Non-pigmented ciliary epithelial cell (primary cell): ENCODE data around the gene F2RL1.
A peak's percentile ranks its signal among the peaks of the same experiment; 100 is the strongest.
"Not testable (repeated sequence)": the region's sequence is repeated elsewhere in the genome, so short reads cannot be mapped to it uniquely, and the experiment has no call there.

Experiments used
- DNase-seq: peaks from one replicate; pipeline ENCODE4 v3.0.0-alpha.2; 2010; ENCODE audit warnings: low read depth

The F2RL1 gene

DNA sequence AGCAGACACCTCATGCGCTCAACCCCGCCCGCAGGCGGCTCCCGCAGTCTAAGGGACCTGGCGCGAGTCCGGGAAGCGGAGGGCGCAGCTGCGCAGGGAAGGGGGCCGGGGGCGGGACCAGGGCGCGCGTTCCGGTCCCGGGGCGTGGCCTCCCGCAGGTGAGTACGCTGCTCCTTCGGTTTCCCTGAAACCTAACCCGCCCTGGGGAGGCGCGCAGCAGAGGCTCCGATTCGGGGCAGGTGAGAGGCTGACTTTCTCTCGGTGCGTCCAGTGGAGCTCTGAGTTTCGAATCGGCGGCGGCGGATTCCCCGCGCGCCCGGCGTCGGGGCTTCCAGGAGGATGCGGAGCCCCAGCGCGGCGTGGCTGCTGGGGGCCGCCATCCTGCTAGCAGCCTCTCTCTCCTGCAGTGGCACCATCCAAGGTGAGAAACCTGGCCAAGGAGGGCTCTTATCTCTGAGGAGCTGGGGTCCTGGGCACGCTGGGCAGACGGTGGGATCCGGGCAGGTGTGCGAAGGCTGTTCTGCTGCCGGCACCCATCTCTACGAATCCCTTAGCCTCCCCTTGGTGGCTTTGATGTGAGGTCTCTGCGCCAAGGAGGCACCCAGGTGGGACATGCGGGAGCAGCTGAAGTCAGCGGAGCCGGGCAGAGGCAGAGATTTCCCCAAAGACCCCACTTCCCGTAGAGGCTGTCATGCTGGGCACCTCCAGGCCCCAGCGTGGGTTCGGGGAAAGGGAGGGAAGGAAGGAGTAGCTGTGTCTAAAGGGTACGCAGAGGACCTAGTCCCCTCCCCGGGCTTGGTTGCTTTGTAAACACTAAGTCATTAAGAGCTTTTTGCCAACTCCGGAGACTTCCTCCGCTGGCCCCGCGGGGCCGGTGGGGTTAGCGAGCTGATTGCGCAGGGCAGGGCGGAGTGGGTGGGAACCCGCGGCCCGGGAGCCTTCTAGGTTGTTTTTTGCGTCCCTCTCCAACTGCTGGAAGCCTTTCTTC lies at the start of gene F2RL1:
TSS of gene F2RL1 (plus strand) at position 187 of the 988 bp plus-strand sequence. CDS start at position 340, 153 bp downstream.
- no peak for DNase-seq

GRCh38 chr5:76771041-76771440 lies 47.8 kb upstream of the F2RL1 start:
- DNase-seq = not testable (repeated sequence)

DNA sequence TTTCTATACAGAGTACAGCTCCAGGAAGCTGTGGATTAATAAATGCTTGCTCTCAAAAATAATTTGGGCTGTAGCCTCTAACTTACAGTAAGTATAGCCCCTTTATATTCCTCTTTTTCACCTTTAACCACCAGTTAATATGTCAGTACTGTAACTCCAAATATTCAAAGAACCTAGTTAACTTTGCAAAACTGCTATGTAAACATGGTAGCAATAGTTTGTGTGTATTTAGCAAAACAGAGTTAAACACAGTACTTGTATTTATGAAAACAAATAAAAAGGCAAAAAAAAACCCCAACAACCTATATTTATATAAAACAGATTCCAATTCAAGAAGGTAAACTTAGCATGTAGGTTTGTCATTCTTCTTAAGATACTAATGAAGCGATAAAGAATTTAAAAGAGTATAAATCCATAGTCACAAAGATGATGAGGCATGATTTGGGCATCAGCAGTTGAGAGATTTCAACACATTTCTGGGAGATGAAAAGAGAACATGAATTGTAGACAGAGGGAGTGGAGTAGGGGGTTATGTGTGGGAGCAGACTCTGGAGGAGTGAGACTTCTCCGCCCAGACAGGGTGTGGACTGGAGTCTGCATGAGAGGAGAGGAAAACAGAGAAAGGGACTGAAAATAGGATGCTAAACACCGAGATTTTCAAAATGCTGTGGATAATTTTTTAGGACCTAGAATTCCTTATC lies 47.0 kb upstream of the F2RL1 start:
- DNase-seq = no peak

- no peak for DNase-seq
These were observed 42.9 kb upstream of the F2RL1 start for GRCh38 chr5:76775921-76776320.

GRCh38 chr5:76776391-76776790 lies 42.4 kb upstream of the F2RL1 start:
- DNase-seq = no peak

GRCh38 chr5:76780616-76781015 lies 38.2 kb upstream of the F2RL1 start:
- DNase-seq = not testable (repeated sequence)

GRCh38 chr5:76781775-76782174 lies 37.1 kb upstream of the F2RL1 start:
- no peak for DNase-seq

DNA sequence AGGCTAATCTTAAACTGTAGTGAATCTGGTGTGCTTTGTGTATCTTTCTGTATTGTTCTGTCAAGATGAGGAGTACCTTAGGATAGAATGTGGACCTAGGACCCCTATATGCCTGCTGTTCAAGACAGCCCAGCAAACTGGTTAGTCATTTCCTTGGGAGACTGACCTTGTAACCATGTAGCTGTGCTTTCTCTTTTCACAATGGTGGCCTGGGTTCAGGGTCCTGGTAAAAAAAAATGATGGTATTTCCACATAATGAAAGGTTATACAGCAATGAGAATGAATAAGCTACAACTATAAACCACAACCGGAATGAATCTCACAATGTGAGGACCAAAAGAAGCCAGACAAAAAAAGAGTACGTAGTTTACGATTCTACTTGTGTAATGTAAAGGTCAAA lies 36.4 kb upstream of the F2RL1 start:
- DNase-seq = no peak

DNA sequence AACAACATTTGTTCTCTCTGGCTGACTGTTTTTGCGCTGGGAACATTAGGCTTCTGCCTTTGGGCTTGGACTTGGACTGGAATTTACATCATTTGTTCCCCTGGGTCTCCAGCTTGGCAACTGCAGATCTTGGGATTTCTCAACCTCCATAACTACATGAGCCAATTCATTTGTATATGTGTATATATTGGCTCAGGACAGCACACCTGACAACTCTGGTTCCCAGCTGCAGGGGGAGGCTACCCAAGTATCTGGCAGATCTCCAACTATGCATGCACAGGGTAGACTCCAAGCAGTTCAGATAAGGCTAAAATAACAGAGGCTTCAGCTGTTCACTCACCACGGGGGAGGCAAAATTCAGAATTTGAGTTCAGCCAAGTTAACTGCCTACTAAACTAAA lies 31.6 kb upstream of the F2RL1 start:
- DNase-seq = no peak

DNA sequence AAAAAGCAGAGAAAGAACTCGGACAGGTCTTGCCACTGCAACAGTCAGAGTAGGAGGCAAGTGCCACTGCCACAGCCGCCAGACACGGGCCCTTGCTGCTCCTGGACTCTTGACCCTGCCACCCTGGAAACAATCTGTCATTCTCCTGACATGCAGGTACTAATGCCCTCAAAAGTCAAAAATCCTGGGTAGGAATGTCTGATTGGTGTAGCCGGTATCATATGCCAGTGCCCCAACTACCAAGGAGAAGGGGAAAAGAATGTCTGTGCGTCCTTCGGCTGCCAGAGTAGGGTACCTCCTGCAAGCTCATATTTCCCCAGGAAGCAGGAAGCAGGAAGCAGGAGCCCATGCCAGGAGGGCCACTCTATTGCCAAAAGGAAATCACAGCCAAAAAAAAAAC lies 30.5 kb upstream of the F2RL1 start:
- DNase-seq = no peak

GRCh38 chr5:76789275-76789674 lies 29.6 kb upstream of the F2RL1 start:
- DNase-seq = not testable (repeated sequence)

DNA sequence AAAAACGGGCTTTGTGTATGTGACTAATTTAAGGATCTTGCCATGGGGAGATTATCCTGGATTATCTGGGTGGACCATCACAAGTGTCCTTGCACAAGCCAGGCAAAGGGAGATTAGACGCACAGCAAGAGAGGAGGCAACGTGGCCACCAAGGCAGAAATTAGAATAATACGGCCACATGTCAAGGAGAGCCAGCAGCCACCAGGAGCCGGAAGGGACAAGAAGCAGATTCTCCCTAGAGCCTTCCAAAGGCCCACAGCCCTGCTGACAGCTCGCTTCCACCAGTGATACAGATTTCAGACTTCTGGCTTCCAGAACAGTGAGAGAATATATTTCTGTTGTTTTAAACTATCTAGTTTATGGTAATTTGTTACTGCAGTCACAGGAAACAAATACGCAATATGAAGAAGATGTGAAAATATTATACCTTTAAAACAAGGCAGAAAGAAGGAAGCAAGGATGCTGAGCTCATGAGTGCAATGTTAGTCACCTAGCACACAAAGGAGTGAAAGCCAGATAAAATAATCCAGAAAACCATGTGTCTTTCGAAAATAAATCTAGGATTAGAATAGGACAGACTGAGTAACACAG lies 28.7 kb upstream of the F2RL1 start:
- no peak for DNase-seq

GRCh38 chr5:76790632-76791290 lies 28.1 kb upstream of the F2RL1 start:
- peak; percentile 99 for DNase-seq

DNA sequence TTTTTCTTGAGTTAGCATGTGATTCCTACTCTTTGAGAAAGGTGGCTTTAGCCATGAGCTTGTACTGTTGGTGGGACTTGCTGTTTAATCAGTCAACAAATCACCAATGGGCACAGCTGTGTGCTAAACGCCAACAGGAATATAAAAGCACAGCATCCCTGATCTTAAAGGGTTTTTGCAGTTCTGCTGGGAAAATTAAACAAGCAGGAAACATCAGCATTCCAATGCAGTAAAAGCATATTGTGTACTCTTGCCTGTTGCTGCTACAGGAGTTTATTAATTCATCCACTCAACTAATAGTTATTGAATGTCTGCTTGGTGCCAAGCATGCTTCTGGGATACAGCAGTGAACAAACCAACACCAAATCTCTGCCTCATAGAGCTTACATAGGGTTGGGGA lies 27.4 kb upstream of the F2RL1 start:
- no peak for DNase-seq

GRCh38 chr5:76794871-76795270 lies 24.0 kb upstream of the F2RL1 start:
- no peak for DNase-seq

- no peak for DNase-seq
These were observed 19.2 kb upstream of the F2RL1 start for GRCh38 chr5:76799588-76799987.

GRCh38 chr5:76800579-76800978 lies 18.3 kb upstream of the F2RL1 start:
- DNase-seq = no peak

- DNase-seq = no peak
These were observed 17.5 kb upstream of the F2RL1 start for GRCh38 chr5:76801159-76801802.

GRCh38 chr5:76801803-76802195 lies 17.0 kb upstream of the F2RL1 start:
- DNase-seq = no peak

DNA sequence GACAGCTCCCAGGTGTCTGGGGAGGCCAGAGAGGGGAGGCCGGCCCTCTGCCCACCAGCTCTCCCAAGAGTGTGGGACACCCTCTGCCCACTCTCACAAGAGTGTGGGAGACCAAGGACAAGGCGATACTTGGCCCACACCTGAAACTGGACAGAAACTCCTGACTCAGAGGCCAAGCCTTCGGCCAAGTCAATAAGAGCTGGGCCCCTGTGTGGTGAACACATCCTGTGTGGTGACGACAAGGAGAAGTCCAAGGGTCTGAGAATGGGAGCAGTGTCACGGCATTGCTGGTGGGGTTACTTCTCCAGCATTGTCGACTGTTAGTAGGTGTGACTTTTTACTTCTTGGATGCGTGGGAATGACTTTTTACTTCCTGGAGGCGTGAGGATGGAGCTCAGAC lies 14.6 kb upstream of the F2RL1 start:
- DNase-seq = no peak

- peak; percentile 100 for DNase-seq
These were observed 12.9 kb upstream of the F2RL1 start for GRCh38 chr5:76805821-76806505.
